Chondrocyte (in vitro differentiated cells): ENCODE measurements around the gene IL22. TPM values are rescaled to one million over a fixed set of nuclear protein-coding genes. Genes with fewer than 3 reads are reported as not detected.
"Not testable (repeated sequence)": the region's sequence is repeated elsewhere in the genome, so short reads cannot be mapped to it uniquely, and the experiment has no call there.

Experiments
- DNase-seq: peaks from one replicate; pipeline ENCODE4 v3.0.0; 2021; ENCODE audit warnings: mixed read lengths, low spot score
- H3K27ac Mint-ChIP-seq: one replicate; pipeline ENCODE4 v1.8.0; 2021; ENCODE audit warnings: mild to moderate bottlenecking, moderate library complexity, mixed read lengths; ENCODE audit not compliant: unreplicated experiment
- H3K27me3 Mint-ChIP-seq: 2 replicates; pipeline ENCODE4 v1.8.0; 2021; ENCODE audit warnings: low read depth, mixed read lengths
- H3K36me3 Mint-ChIP-seq: 2 replicates; pipeline ENCODE4 v1.8.0; 2021; ENCODE audit warnings: low read depth, mixed read lengths
- H3K4me1 Mint-ChIP-seq: 2 replicates; pipeline ENCODE4 v1.8.0; 2021; ENCODE audit warnings: low read depth, mild to moderate bottlenecking, mixed read lengths
- H3K4me3 Mint-ChIP-seq: one replicate; pipeline ENCODE4 v1.8.0; 2021; ENCODE audit warnings: mild to moderate bottlenecking, moderate library complexity, mixed read lengths; ENCODE audit not compliant: unreplicated experiment
- H3K9me3 Mint-ChIP-seq: 2 replicates; pipeline ENCODE4 v1.8.0; 2021; ENCODE audit warnings: low read depth, mixed read lengths
- total RNA-seq: library from RNA; stranded (reverse); gene quantifications from 3 replicates; pipeline ENCODE4 v1.2.1, GENCODE V29; 2021
- TF ChIP-seq, protein P1 (sequence below): fragments of 200-600 bp; sonication (generic); IDR thresholded peaks from 2 replicates; pipeline ENCODE4 v1.5.0; 2021; ENCODE audit warnings: antibody characterized with exemption, mild to moderate bottlenecking, moderate library complexity

Gene IL22
- total RNA-seq, 1 donor from 2014 or later: not detected

- Mint-ChIP-seq H3K27me3 (peaks cover 22% of the 10 kb centered on the region), H3K27ac (no peak overlapping the region), H3K9me3 (peaks cover 6% of the 10 kb centered on the region), H3K36me3 (peaks cover 2% of the 10 kb centered on the region), H3K4me1 (no peaks in the 10 kb centered on the region), H3K4me3 (no peak overlapping the region)
- TF ChIP-seq, protein P1, sequence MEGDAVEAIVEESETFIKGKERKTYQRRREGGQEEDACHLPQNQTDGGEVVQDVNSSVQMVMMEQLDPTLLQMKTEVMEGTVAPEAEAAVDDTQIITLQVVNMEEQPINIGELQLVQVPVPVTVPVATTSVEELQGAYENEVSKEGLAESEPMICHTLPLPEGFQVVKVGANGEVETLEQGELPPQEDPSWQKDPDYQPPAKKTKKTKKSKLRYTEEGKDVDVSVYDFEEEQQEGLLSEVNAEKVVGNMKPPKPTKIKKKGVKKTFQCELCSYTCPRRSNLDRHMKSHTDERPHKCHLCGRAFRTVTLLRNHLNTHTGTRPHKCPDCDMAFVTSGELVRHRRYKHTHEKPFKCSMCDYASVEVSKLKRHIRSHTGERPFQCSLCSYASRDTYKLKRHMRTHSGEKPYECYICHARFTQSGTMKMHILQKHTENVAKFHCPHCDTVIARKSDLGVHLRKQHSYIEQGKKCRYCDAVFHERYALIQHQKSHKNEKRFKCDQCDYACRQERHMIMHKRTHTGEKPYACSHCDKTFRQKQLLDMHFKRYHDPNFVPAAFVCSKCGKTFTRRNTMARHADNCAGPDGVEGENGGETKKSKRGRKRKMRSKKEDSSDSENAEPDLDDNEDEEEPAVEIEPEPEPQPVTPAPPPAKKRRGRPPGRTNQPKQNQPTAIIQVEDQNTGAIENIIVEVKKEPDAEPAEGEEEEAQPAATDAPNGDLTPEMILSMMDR: no peak
- no peak for DNase-seq
These were observed 42.5 kb downstream of the IL22 start for GRCh38 chr12:68210875-68211274.

- H3K36me3 Mint-ChIP-seq, H3K4me1 Mint-ChIP-seq, H3K9me3 Mint-ChIP-seq, H3K27ac Mint-ChIP-seq, H3K4me3 Mint-ChIP-seq, DNase-seq: not testable (repeated sequence)
- peaks cover 27% of the 10 kb centered on the region for H3K27me3 Mint-ChIP-seq
These were observed 44.2 kb downstream of the IL22 start for GRCh38 chr12:68209048-68209728.

DNA sequence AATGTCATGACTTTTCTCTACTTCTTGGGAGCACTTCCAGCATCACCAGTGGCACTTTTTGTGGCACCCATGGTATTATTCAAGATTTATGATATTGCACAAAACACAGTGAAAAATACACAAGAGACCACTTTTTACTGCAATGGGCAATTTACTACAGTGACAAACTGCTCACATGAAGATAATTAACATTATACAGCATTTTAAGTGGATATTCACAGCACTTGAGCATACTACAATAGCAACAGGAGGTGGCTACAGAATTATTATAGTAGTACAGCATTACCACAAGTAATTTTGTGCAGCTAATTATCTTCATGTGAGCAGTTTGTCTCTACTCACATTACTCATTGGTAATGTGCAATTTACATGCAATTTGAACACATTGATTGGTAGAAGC is 46.1 kb downstream of the IL22 start:
- no peak overlapping the region for H3K4me3 Mint-ChIP-seq
- H3K36me3 Mint-ChIP-seq: peaks cover 2% of the 10 kb centered on the region
- H3K4me1 Mint-ChIP-seq: no peaks in the 10 kb centered on the region
- DNase-seq: no peak
- H3K27me3 Mint-ChIP-seq: peaks cover 24% of the 10 kb centered on the region
- no peak overlapping the region for H3K27ac Mint-ChIP-seq
- TF ChIP-seq, protein P1: no peak
- peaks cover 6% of the 10 kb centered on the region for H3K9me3 Mint-ChIP-seq

- H3K4me1 Mint-ChIP-seq: no peaks in the 10 kb centered on the region
- H3K9me3 Mint-ChIP-seq: no peaks in the 10 kb centered on the region
- no peak overlapping the region for H3K4me3 Mint-ChIP-seq
- H3K27me3 Mint-ChIP-seq: peaks cover 25% of the 10 kb centered on the region
- H3K36me3 Mint-ChIP-seq: no peaks in the 10 kb centered on the region
- no peak overlapping the region for H3K27ac Mint-ChIP-seq
- TF ChIP-seq, protein P1: no peak
- no peak for DNase-seq
These were observed 47.0 kb downstream of the IL22 start for GRCh38 chr12:68206446-68206845.

DNA sequence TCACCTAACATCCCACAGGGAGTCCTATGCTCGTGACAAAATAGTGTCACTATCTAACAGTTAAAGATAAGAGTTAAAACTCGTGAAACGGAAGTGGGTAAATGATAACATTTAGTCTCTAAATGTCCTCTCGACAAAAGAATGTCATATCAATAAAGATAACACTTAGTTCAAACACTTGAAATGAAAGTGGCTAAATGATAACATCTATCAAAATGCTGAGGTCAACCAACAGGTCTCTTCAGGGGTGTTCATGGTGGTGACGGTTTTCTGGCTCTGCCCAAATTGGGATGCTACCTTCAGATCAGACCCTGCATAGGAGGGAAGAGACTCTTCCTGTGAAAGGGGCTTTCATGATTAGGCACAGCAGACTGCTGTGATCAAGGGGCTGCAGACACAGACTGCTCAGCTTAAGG is 49.9 kb downstream of the IL22 start:
- Mint-ChIP-seq H3K36me3 (no peaks in the 10 kb centered on the region), H3K9me3 (no peaks in the 10 kb centered on the region), H3K27ac (no peak overlapping the region), H3K27me3 (peaks cover 20% of the 10 kb centered on the region), H3K4me1 (no peaks in the 10 kb centered on the region), H3K4me3 (no peak overlapping the region)
- TF ChIP-seq, protein P1: no peak
- no peak for DNase-seq

- Mint-ChIP-seq H3K27me3 (peaks cover 10% of the 10 kb centered on the region), H3K36me3 (no peaks in the 10 kb centered on the region), H3K4me3 (no peak overlapping the region), H3K9me3 (no peaks in the 10 kb centered on the region), H3K27ac (no peak overlapping the region), H3K4me1 (no peaks in the 10 kb centered on the region)
- TF ChIP-seq, protein P1: no peak
- no peak for DNase-seq
These were observed 52.5 kb downstream of the IL22 start for GRCh38 chr12:68200854-68201253.
